WTC11 (cell line): ENCODE data around the gene CACHD1.

Source experiments
- CDX4 ChIP-seq: fragments of 250-450 bp; sonication (Bioruptor Pico); IDR thresholded peaks from 2 replicates; pipeline ENCODE4 v1.9.0; 2021; ENCODE audit warnings: moderate library complexity, mild to moderate bottlenecking, inconsistent platforms, borderline replicate concordance
- CREB1 ChIP-seq: sonication (generic); formaldehyde crosslinking; IDR thresholded peaks from 2 replicates; pipeline ENCODE4 v1.8.0; 2023; ENCODE audit warnings: mild to moderate bottlenecking, missing genetic modification reagents
- EMX1 ChIP-seq: fragments of 250-450 bp; sonication (Bioruptor Pico); IDR thresholded peaks from 2 replicates; pipeline ENCODE4 v1.8.0; 2021; ENCODE audit warnings: mild to moderate bottlenecking
- MYBL2 ChIP-seq: sonication (generic); formaldehyde crosslinking; IDR thresholded peaks from 2 replicates; pipeline ENCODE4 v1.8.1; 2023; ENCODE audit warnings: mild to moderate bottlenecking, moderate library complexity, missing genetic modification reagents
- NR2C2 ChIP-seq: sonication (generic); formaldehyde crosslinking; IDR thresholded peaks from 2 replicates; pipeline ENCODE4 v1.8.0; 2022; ENCODE audit warnings: mild to moderate bottlenecking, missing genetic modification reagents
- PREB ChIP-seq: sonication (generic); formaldehyde crosslinking; IDR thresholded peaks from 2 replicates; pipeline ENCODE4 v1.8.1; 2022; ENCODE audit warnings: mild to moderate bottlenecking, missing genetic modification reagents, moderate library complexity, borderline replicate concordance
- RELA ChIP-seq: sonication (generic); formaldehyde crosslinking; IDR thresholded peaks from 2 replicates; pipeline ENCODE4 v1.8.1; 2022; ENCODE audit warnings: missing genetic modification reagents, mild to moderate bottlenecking, borderline replicate concordance
- SMAD3 ChIP-seq: sonication (generic); formaldehyde crosslinking; IDR thresholded peaks from 2 replicates; pipeline ENCODE4 v1.8.0; 2022; ENCODE audit warnings: missing genetic modification reagents, mild to moderate bottlenecking, borderline replicate concordance
- SP1 ChIP-seq: sonication (generic); formaldehyde crosslinking; conservative IDR thresholded peaks from 2 replicates; pipeline ENCODE4 v1.8.1; 2022; ENCODE audit warnings: missing genetic modification reagents
- TCF7 ChIP-seq: sonication (generic); formaldehyde crosslinking; IDR thresholded peaks from 2 replicates; pipeline ENCODE4 v1.8.0; 2022; ENCODE audit warnings: mild to moderate bottlenecking, low read depth, missing genetic modification reagents, moderate library complexity
- ZNF671 ChIP-seq: fragments of 250-450 bp; sonication (Bioruptor Pico); IDR thresholded peaks from 2 replicates; pipeline ENCODE4 v1.8.0; 2021; ENCODE audit warnings: mild to moderate bottlenecking
- TF ChIP-seq, protein P1 (sequence below): fragments of 200-600 bp; IDR thresholded peaks from 2 replicates; pipeline ENCODE4 v1.8.0; 2022; ENCODE audit warnings: antibody characterized with exemption
- TF ChIP-seq, protein P2 (sequence below): sonication (generic); formaldehyde crosslinking; IDR thresholded peaks from 2 replicates; pipeline ENCODE4 v1.8.0; 2022; ENCODE audit warnings: mild to moderate bottlenecking, missing genetic modification reagents
- TF ChIP-seq, protein P3 (sequence below): sonication (generic); formaldehyde crosslinking; IDR thresholded peaks from 2 replicates; pipeline ENCODE4 v1.8.1; 2022; ENCODE audit warnings: low read depth, mild to moderate bottlenecking, moderate library complexity, missing genetic modification reagents, borderline replicate concordance

DNA sequence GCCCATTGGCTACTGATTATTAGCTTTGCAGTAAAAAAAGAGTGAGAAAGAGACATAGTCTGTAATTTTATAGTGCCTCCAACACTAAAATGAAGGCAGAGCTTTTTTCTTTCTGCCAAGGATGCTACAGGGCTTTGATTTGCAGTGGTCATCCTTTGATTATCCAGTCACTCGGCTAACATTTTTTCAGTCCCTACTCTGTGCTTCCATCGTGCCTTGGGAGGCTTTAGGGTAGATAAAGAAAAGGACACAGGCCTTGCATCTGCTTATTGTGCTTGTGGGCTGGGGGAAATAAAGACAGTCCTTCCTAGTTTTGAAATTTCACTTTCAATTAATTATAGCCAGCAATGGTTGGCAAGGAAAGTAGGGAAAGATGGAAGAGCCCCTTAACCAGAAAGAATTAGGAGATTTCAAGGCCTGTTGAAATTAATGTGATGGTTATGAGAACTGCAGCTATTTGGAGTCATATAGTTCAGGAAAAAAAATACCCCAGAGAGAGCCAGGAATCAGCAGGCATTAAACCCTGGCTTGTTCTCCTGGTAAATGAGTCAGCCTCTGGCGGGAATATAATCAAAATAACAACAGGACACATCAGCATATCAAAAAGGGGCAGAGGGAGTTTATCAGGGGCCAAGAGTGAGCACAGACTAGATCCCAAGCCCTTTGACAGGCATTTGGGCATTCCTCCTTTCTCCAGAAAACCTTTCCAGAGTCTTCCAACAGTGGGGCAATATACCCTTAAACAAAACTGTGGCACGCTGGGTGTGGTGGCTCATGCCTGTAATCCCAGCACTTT lies 27.4 kb downstream of the CACHD1 start:
- TF ChIP-seq, protein P1, sequence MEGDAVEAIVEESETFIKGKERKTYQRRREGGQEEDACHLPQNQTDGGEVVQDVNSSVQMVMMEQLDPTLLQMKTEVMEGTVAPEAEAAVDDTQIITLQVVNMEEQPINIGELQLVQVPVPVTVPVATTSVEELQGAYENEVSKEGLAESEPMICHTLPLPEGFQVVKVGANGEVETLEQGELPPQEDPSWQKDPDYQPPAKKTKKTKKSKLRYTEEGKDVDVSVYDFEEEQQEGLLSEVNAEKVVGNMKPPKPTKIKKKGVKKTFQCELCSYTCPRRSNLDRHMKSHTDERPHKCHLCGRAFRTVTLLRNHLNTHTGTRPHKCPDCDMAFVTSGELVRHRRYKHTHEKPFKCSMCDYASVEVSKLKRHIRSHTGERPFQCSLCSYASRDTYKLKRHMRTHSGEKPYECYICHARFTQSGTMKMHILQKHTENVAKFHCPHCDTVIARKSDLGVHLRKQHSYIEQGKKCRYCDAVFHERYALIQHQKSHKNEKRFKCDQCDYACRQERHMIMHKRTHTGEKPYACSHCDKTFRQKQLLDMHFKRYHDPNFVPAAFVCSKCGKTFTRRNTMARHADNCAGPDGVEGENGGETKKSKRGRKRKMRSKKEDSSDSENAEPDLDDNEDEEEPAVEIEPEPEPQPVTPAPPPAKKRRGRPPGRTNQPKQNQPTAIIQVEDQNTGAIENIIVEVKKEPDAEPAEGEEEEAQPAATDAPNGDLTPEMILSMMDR = no peak
- TF ChIP-seq MYBL2 (CRISPR knock-in tag) (no peak), TCF7 (no peak), NR2C2 (CRISPR knock-in tag) (no peak), PREB (CRISPR knock-in tag) (no peak), EMX1 (CRISPR knock-in tag) (no peak), RELA (CRISPR knock-in tag) (no peak), SP1 (CRISPR knock-in tag) (no peak; the same call in 1 of the 2 replicates), SMAD3 (CRISPR knock-in tag) (no peak), CDX4 (CRISPR knock-in tag) (no peak), CREB1 (CRISPR knock-in tag) (no peak), ZNF671 (CRISPR knock-in tag) (no peak)
- TF ChIP-seq, protein P2, sequence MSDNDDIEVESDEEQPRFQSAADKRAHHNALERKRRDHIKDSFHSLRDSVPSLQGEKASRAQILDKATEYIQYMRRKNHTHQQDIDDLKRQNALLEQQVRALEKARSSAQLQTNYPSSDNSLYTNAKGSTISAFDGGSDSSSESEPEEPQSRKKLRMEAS (CRISPR knock-in tag) = no peak
- TF ChIP-seq, protein P3, sequence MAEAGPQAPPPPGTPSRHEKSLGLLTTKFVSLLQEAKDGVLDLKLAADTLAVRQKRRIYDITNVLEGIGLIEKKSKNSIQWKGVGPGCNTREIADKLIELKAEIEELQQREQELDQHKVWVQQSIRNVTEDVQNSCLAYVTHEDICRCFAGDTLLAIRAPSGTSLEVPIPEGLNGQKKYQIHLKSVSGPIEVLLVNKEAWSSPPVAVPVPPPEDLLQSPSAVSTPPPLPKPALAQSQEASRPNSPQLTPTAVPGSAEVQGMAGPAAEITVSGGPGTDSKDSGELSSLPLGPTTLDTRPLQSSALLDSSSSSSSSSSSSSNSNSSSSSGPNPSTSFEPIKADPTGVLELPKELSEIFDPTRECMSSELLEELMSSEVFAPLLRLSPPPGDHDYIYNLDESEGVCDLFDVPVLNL = no peak
